Gastroesophageal sphincter (tissue), 3 donors: ENCODE measurements around the gene AGBL1.

Source experiments
- CTCF ChIP-seq, 4 experiments: fragments of 200-600 bp in 2 of 4; fragments of 450-650 bp in 2 of 4; sonication (generic) in 1 of 4; IDR thresholded peaks; one replicate each; pipeline ENCODE4 v1.5.1; 2017 to 2019; ENCODE audit warnings: antibody characterized with exemption in 4 of 4, mild to moderate bottlenecking in 2 of 4, moderate library complexity in 2 of 4
- POLR2A ChIP-seq, 2 donors: fragments of 450-650 bp; IDR thresholded peaks; one replicate each; pipeline ENCODE4 v1.6.1; 2017; ENCODE audit warnings: antibody characterized with exemption in 2 of 2, mild to moderate bottlenecking in 2 of 2, moderate library complexity in 1 of 2

DNA sequence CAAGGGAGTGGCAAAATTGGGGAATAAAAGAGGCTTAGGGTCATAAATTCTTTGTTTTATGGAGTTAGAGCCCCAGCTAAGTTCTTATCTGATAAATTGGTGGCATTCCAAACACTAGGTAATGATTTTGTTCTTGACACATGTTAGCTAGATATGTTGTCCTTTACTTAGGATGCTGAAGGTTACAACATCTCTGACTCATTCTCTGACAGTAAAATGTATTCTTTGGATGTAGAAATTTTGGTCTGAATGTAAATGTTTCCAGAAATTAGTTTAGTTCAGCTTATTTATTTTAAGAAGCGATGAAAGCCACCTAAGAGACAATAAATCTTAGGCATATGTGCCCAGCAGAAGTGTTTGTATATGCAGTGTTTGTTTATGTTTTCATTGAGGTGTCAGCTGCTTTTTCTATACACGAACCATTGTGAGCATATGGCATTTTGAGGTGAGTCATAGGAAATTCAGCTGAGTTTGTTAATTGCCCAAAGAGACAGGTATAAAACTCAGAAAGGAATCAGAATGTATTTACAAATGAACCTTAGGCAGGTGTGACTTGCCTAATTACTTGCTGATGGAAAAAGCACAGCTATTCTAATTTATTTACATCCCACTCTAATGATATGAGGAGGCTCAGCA, 247.7 kb downstream of the AGBL1 start:
- no peak for TF ChIP-seq CTCF (IDR thresholded peaks at IDR 0.05)
- no peak for TF ChIP-seq POLR2A (IDR thresholded peaks at IDR 0.05)
